A673 (cell line): ENCODE results near the gene CIAO2B. TPM values are rescaled to one million over a fixed set of nuclear protein-coding genes. Genes with fewer than 3 reads are reported as not detected.

Experiments
- BruUV-seq: library from RNA; stranded (reverse); fragments of 400-500 nt; replicated peaks from 2 replicates; lab custom pipeline; 2021; lab: Mats Ljungman, UMichigan
- CTCF ChIA-PET: fragments of 300-600 bp; sonication (Branson Sonifier 250); formaldehyde crosslinking; loops from one replicate; lab custom pipeline; 2022; ENCODE audit warnings: antibody characterized with exemption; lab: Charles Lee
- POLR2A ChIA-PET: fragments of 300-600 bp; sonication (Branson Sonifier 250); formaldehyde crosslinking; loops from one replicate; lab custom pipeline; 2022; ENCODE audit warnings: antibody characterized with exemption; ENCODE audit not compliant: low non-redundant PET; lab: Charles Lee
- DNase-seq: peaks from one replicate; pipeline ENCODE4 v3.0.0-alpha.2; 2015; ENCODE audit warnings: low spot score
- H3K27ac ChIP-seq: fragments of 200-600 bp; sonication (generic); 2 replicates; pipeline ENCODE4 v1.5.1; 2016; ENCODE audit warnings: mixed run types, low read depth, mild to moderate bottlenecking, mixed read lengths, antibody characterized with exemption, low read length; ENCODE audit not compliant: poor library complexity, severe bottlenecking
- H3K27me3 ChIP-seq: fragments of 200-600 bp; sonication (generic); replicated peaks from 2 replicates; pipeline ENCODE4 v1.6.1; 2017; ENCODE audit warnings: mixed run types, low read depth, mild to moderate bottlenecking, mixed read lengths, antibody characterized with exemption, low read length; ENCODE audit not compliant: insufficient read depth, poor library complexity
- H3K36me3 ChIP-seq: fragments of 200-600 bp; sonication (generic); 2 replicates; pipeline ENCODE4 v1.6.1; 2016; ENCODE audit warnings: mixed run types, mild to moderate bottlenecking, mixed read lengths, antibody characterized with exemption, low read length; ENCODE audit not compliant: insufficient read depth, poor library complexity, severe bottlenecking
- H3K4me1 ChIP-seq: fragments of 200-600 bp; sonication (generic); 2 replicates; pipeline ENCODE4 v1.6.1; 2017; ENCODE audit warnings: mixed run types, mild to moderate bottlenecking, mixed read lengths, antibody characterized with exemption, low read length; ENCODE audit not compliant: insufficient read depth, poor library complexity, severe bottlenecking
- H3K4me3 ChIP-seq: fragments of 200-600 bp; sonication (generic); 2 replicates; pipeline ENCODE4 v1.5.1; 2016; ENCODE audit warnings: low read depth, mixed run types, mild to moderate bottlenecking, mixed read lengths, low read length; ENCODE audit not compliant: poor library complexity, severe bottlenecking
- H3K9me3 ChIP-seq: fragments of 200-600 bp; sonication (generic); 2 replicates; pipeline ENCODE4 v1.6.1; 2016; ENCODE audit warnings: mixed run types, low read depth, mild to moderate bottlenecking, mixed read lengths, antibody characterized with exemption, low read length; ENCODE audit not compliant: poor library complexity, severe bottlenecking
- EZH2 ChIP-seq: fragments of 200-600 bp; sonication (generic); IDR thresholded peaks from 2 replicates; pipeline ENCODE4 v1.6.1; 2017; ENCODE audit warnings: borderline replicate concordance, low read depth, mild to moderate bottlenecking, mixed read lengths, antibody characterized with exemption, low read length; ENCODE audit not compliant: poor library complexity, severe bottlenecking
- intact Hi-C: fragments of 100-400 bp; cut with micrococcal nuclease; formaldehyde crosslinking; loops from one replicate; pipeline ENCODE4 v1.10.0; 2022; ENCODE audit not compliant: unreplicated experiment
- total RNA-seq: library from RNA; stranded (reverse); gene quantifications from 2 replicates; pipeline ENCODE4 v1.2.3, GENCODE V29; 2021
- TF ChIP-seq, protein P1 (sequence below): fragments of 300-800, 200-600 bp; sonication (generic); conservative IDR thresholded peaks from 2 replicates; pipeline ENCODE4 v1.5.1; 2017; ENCODE audit warnings: low read depth, mild to moderate bottlenecking, antibody characterized with exemption, low read length, moderate library complexity, mixed read lengths

Gene CIAO2B
- total RNA-seq, 1 experiment from 2014 or later = 108 TPM

DNA sequence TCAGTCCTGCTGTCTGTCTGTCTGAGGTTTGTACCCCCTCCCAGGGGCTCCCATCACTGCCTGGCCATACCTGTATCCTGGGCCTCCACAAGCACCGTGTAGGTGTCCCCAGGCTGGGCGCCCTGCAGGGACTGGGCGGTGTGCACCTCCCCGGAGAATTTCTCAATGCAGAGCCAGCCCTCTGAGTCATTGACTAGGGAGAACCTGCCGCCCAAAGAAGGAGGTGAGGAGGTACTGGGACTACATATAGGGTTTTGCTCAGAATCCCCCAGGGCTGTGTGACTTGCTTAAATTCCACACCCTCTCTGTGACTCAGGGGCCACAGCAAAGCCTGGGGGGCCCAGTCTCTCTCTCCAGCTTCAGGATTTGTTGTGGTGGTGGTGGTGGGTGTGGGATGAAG is 23.1 kb downstream of the CIAO2B start:
- Histone ChIP-seq H3K4me1 (no peaks in the 10 kb centered on the region), H3K9me3 (no peaks in the 10 kb centered on the region), H3K27me3 (no peaks in the 10 kb centered on the region), H3K36me3 (no peaks in the 10 kb centered on the region), H3K4me3 (no peak overlapping the region), H3K27ac (no peak overlapping the region)
- CTCF ChIA-PET = no interaction called here
- TF ChIP-seq EZH2 = no peak
- TF ChIP-seq, protein P1, sequence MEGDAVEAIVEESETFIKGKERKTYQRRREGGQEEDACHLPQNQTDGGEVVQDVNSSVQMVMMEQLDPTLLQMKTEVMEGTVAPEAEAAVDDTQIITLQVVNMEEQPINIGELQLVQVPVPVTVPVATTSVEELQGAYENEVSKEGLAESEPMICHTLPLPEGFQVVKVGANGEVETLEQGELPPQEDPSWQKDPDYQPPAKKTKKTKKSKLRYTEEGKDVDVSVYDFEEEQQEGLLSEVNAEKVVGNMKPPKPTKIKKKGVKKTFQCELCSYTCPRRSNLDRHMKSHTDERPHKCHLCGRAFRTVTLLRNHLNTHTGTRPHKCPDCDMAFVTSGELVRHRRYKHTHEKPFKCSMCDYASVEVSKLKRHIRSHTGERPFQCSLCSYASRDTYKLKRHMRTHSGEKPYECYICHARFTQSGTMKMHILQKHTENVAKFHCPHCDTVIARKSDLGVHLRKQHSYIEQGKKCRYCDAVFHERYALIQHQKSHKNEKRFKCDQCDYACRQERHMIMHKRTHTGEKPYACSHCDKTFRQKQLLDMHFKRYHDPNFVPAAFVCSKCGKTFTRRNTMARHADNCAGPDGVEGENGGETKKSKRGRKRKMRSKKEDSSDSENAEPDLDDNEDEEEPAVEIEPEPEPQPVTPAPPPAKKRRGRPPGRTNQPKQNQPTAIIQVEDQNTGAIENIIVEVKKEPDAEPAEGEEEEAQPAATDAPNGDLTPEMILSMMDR = no peak
- no peak for DNase-seq
- POLR2A ChIA-PET = no interaction called here
- intact Hi-C loops = no loop called here
- no TSS peak for BruUV-seq

DNA sequence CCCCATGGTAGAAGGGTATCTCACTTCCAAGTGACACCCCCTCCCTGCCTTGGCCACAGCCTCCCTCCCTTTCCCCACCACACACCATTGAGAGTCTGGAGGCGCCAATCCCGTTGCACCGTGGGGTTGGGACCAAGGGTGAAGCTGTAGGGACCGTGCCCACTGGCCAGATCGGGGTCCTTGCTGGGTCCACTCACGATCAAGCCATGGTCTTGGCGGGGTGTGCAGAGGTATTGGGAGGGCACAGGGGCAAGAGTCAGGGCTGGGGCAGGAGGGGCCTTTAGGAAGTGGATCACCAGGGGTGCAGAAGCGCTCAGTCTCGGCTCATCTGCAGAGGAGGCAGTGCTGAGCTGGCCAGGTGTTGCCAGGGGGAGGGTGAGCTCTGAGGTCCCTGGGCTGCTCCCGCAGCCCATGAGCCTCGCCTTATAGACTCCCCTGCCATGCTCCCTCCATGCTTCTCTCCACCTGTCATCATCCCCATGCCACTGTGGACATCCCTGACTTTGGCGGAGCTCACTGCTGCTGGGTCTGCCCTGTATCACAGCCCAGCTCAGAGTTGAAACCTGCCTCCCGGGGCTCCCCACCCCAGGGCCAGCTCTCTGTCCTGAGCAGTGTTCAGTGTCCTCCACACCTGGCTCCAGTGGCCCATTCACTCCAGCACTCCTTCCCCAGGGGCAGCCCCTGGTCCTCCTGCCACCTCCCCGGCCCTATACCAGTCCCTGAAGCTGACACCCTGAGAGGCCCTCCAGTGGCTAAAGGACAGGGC is 23.8 kb downstream of the CIAO2B start:
- ChIA-PET CTCF (interaction anchor here (0.6 kb wide), 1 partner anchor 133 kb away, joined by 4 read pairs; no protein-coding TSS in a partner anchor), POLR2A (no interaction called here)
- no peak overlapping the region for H3K4me3 ChIP-seq
- H3K9me3 ChIP-seq = no peaks in the 10 kb centered on the region
- TF ChIP-seq, protein P1 = no peak
- no peak for TF ChIP-seq EZH2
- intact Hi-C loops = no loop called here
- no peaks in the 10 kb centered on the region for H3K36me3 ChIP-seq
- no peaks in the 10 kb centered on the region for H3K27me3 ChIP-seq
- no peak overlapping the region for H3K27ac ChIP-seq
- peaks cover 7% of the 10 kb centered on the region for H3K4me1 ChIP-seq
- no TSS peak for BruUV-seq
- DNase-seq = no peak

DNA sequence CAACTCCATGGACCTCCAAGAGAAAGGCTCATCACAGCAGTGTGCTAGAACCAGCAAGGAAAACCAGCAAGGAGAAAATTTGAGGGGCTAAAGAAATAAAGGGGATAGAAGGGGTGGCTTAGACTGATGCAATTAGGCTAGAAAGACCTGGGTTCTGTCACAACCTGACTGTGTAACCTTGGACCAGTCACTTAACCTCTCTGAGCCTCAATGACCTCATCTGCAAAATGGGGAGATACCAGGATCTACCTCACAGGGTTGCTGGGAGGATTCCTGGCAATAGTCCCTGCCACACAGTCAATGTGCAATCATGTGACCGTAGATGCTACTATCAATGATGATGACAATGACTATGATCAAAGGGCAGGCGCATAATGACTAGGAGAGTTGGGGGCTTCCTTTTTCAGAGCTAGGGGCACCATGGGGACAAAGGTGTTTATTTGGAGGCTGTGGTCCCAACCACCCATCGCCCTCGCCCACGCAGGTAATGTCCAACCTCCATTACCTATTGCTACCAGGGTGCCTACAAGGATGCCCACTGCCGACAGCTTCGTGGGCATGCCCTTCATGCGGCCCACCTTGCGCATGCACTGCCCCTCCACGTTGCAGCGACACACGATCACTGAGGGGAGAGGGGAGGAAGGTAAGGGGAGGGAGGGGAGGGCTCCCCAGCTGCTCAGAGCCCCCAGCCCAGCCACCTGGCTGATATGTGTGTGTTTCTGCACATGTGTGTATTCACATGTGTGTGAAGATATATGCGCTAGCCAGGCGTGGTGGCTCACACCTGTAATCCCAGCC is 25.2 kb downstream of the CIAO2B start:
- TF ChIP-seq, protein P1 = no peak
- no peak for TF ChIP-seq EZH2
- ChIA-PET CTCF (no interaction called here), POLR2A (no interaction called here)
- Histone ChIP-seq H3K27me3 (no peaks in the 10 kb centered on the region), H3K4me1 (peaks cover 10% of the 10 kb centered on the region), H3K4me3 (no peak overlapping the region), H3K9me3 (no peaks in the 10 kb centered on the region), H3K27ac (no peak overlapping the region), H3K36me3 (no peaks in the 10 kb centered on the region)
- DNase-seq = no peak
- no TSS peak for BruUV-seq
- intact Hi-C loops = no loop called here
